ENCODE results near the gene HOXA9. TPM values are rescaled to one million over a fixed set of nuclear protein-coding genes. Genes with fewer than 3 reads are reported as not detected.
A peak's percentile ranks its signal among the peaks of the same experiment; 100 is the strongest.

Gene HOXA9
- total and polyA plus RNA-seq, 10 of the 15 experiments (the other 5 are each of a cell fraction or from before 2014, with no cell fraction given), result not detected

DNA sequence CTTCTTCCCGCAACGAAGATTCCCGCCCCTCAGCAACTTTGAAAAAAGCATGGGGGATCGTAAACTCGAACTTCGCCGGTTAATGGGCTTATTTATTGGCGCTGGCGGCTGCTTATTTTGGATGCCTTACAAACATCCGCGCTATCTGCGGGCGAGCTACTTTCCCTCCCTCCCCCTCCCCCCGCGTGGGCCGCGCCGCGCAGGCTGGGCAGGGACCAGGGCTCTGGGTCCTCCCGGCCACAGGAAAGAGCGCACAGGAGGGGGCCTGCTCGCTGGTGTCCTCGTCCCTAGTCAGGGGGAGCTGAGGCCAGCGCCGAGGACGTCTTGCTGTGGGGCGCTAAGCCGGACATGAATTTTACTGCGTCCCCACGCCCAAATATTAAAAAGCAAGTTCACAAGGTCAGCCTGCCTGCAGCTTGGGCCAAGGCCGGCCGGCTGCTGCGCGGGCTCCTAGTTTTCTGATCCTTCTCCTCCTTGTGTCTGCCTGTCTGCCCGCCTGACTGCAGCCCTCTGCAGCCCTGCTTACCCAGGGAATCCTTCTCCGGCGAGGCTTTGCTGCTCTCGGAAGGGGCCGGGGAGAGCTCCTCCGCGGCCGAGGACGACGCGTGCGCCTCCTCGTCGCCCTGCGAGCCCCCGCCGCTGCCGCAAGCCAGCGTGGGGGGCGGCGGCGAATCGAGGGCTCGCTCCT lies 7.6 kb upstream of the HOXA9 start:
- Histone ChIP-seq H3K79me2 (ENCODE audit: control insufficient read depth, insufficient read depth, low read length) (no peaks in the 10 kb centered on the region), H3K4me2 (ENCODE audit: control insufficient read depth, insufficient read depth) (0 out of 2 replicates have a peak overlapping the region, but pooled peaks have one; percentile 9), H3K4me3 (no peak overlapping the region), H3K27me3 (replicated peaks in 1 of 2; ENCODE audit: control insufficient read depth in 2 of 2, insufficient read depth in 2 of 2, low read length in 1 of 2) (peaks cover 24 to 29% of the 10 kb centered on the region in 2 experiments), H4K20me1 (ENCODE audit: control insufficient read depth, insufficient read depth) (no peaks in the 10 kb centered on the region), H3K36me3 (ENCODE audit: control insufficient read depth in 2 of 2, insufficient read depth in 2 of 2, low read length in 1 of 2) (no peaks in the 10 kb centered on the region; a peak in 1 of 4 replicates), H2AFZ (ENCODE audit: control insufficient read depth, low read depth, low read length) (no peak overlapping the region), H3K9ac (ENCODE audit: control insufficient read depth, insufficient read depth, low read length) (no peak overlapping the region), H3K27ac (ENCODE audit: control insufficient read depth, insufficient read depth) (no peak overlapping the region), H3K4me1 (ENCODE audit: control insufficient read depth, insufficient read depth, low read length) (no peaks in the 10 kb centered on the region), H3K9me3 (replicated peaks; ENCODE audit: control insufficient read depth, insufficient read depth, low read length) (no peaks in the 10 kb centered on the region; the same call in 2 of the 3 replicates)
- CTCF ChIA-PET, result no interaction called here
- RAD21 ChIA-PET (ENCODE audit: unreplicated experiment), result interaction anchor here (0.8 kb wide), 1 partner anchor 14 kb away, joined by 3 read pairs; no protein-coding TSS in a partner anchor
- SMC1A ChIA-PET (ENCODE audit: uncharacterized antibody, unreplicated experiment), result no interaction called here
- DNase-seq (ENCODE audit: low read depth, low spot score) (no peak), FAIRE-seq (no peak), ATAC-seq (no peak)
- intact Hi-C loops (cut with micrococcal nuclease; ENCODE audit: unreplicated experiment) (no loop called here), in situ Hi-C loops (cut with MboI) (loop anchor here (25.0 kb wide), 1 partner anchor 1086 kb away; no protein-coding TSS in a partner anchor)
- BruUV-seq (replicated peaks), result no TSS peak
- POLR2A ChIA-PET, result no interaction called here
- 17% methylated on average over 40 of the region's 58 CpGs for WGBS (ENCODE audit: insufficient coverage, insufficient replicate concordance, low lambda C conversion rate, missing lambda C conversion rate)
- TF ChIP-seq RCOR1 (conservative IDR thresholded peaks at IDR 0.05; ENCODE audit: low read depth, low read length) (no peak), ZBED1 (IDR thresholded peaks at IDR 0.05; ENCODE audit: borderline replicate concordance) (no peak), SMC3 (IDR thresholded peaks at IDR 0.05; ENCODE audit: borderline replicate concordance, low read length) (no peak), CBX5 (IDR thresholded peaks at IDR 0.05; ENCODE audit: low read depth) (no peak), POLR2AphosphoS5 (IDR thresholded peaks at IDR 0.05; ENCODE audit: low read length) (no peak), TCF12 (IDR thresholded peaks at IDR 0.05; ENCODE audit: low read depth, low read length) (no peak), BMI1 (IDR thresholded peaks at IDR 0.05; ENCODE audit: borderline replicate concordance) (no peak), BACH1 (IDR thresholded peaks at IDR 0.05; ENCODE audit: borderline replicate concordance) (no peak)
- TF ChIP-seq, protein P1, sequence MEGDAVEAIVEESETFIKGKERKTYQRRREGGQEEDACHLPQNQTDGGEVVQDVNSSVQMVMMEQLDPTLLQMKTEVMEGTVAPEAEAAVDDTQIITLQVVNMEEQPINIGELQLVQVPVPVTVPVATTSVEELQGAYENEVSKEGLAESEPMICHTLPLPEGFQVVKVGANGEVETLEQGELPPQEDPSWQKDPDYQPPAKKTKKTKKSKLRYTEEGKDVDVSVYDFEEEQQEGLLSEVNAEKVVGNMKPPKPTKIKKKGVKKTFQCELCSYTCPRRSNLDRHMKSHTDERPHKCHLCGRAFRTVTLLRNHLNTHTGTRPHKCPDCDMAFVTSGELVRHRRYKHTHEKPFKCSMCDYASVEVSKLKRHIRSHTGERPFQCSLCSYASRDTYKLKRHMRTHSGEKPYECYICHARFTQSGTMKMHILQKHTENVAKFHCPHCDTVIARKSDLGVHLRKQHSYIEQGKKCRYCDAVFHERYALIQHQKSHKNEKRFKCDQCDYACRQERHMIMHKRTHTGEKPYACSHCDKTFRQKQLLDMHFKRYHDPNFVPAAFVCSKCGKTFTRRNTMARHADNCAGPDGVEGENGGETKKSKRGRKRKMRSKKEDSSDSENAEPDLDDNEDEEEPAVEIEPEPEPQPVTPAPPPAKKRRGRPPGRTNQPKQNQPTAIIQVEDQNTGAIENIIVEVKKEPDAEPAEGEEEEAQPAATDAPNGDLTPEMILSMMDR (IDR thresholded peaks at IDR 0.05 in 2 of 3, conservative IDR thresholded peaks at IDR 0.05 in 1 of 3; ENCODE audit: control insufficient read depth in 2 of 3, extremely low read depth in 1 of 3, insufficient read depth in 1 of 3, low read depth in 3 of 3, low read length in 3 of 3), result no peak
- TF ChIP-seq, protein P2, sequence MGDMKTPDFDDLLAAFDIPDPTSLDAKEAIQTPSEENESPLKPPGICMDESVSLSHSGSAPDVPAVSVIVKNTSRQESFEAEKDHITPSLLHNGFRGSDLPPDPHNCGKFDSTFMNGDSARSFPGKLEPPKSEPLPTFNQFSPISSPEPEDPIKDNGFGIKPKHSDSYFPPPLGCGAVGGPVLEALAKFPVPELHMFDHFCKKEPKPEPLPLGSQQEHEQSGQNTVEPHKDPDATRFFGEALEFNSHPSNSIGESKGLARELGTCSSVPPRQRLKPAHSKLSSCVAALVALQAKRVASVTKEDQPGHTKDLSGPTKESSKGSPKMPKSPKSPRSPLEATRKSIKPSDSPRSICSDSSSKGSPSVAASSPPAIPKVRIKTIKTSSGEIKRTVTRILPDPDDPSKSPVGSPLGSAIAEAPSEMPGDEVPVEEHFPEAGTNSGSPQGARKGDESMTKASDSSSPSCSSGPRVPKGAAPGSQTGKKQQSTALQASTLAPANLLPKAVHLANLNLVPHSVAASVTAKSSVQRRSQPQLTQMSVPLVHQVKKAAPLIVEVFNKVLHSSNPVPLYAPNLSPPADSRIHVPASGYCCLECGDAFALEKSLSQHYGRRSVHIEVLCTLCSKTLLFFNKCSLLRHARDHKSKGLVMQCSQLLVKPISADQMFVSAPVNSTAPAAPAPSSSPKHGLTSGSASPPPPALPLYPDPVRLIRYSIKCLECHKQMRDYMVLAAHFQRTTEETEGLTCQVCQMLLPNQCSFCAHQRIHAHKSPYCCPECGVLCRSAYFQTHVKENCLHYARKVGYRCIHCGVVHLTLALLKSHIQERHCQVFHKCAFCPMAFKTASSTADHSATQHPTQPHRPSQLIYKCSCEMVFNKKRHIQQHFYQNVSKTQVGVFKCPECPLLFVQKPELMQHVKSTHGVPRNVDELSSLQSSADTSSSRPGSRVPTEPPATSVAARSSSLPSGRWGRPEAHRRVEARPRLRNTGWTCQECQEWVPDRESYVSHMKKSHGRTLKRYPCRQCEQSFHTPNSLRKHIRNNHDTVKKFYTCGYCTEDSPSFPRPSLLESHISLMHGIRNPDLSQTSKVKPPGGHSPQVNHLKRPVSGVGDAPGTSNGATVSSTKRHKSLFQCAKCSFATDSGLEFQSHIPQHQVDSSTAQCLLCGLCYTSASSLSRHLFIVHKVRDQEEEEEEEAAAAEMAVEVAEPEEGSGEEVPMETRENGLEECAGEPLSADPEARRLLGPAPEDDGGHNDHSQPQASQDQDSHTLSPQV (IDR thresholded peaks at IDR 0.05), result no peak
- TF ChIP-seq, protein P3, sequence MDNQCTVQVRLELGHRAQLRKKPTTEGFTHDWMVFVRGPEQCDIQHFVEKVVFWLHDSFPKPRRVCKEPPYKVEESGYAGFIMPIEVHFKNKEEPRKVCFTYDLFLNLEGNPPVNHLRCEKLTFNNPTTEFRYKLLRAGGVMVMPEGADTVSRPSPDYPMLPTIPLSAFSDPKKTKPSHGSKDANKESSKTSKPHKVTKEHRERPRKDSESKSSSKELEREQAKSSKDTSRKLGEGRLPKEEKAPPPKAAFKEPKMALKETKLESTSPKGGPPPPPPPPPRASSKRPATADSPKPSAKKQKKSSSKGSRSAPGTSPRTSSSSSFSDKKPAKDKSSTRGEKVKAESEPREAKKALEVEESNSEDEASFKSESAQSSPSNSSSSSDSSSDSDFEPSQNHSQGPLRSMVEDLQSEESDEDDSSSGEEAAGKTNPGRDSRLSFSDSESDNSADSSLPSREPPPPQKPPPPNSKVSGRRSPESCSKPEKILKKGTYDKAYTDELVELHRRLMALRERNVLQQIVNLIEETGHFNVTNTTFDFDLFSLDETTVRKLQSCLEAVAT (IDR thresholded peaks at IDR 0.05), result no peak
- TF ChIP-seq, protein P4, sequence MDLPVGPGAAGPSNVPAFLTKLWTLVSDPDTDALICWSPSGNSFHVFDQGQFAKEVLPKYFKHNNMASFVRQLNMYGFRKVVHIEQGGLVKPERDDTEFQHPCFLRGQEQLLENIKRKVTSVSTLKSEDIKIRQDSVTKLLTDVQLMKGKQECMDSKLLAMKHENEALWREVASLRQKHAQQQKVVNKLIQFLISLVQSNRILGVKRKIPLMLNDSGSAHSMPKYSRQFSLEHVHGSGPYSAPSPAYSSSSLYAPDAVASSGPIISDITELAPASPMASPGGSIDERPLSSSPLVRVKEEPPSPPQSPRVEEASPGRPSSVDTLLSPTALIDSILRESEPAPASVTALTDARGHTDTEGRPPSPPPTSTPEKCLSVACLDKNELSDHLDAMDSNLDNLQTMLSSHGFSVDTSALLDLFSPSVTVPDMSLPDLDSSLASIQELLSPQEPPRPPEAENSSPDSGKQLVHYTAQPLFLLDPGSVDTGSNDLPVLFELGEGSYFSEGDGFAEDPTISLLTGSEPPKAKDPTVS (IDR thresholded peaks at IDR 0.05; ENCODE audit: low read depth, low read length), result no peak

Data from GM12878 (cell line).